HepG2 (cell line): ENCODE results near the gene PRAMEF4. TPM values are rescaled to one million over a fixed set of nuclear protein-coding genes. Genes with fewer than 3 reads are reported as not detected.
"Not testable (repeated sequence)": the region's sequence is repeated elsewhere in the genome, so short reads cannot be mapped to it uniquely, and the experiment has no call there.

Experiments
- ATAC-seq: fragments of 200-7000 bp; cut with Tn5 transposase; 3 replicates; pipeline ENCODE4 v1.9.1; 2020; ENCODE audit warnings: mild to moderate bottlenecking, moderate library complexity
- BruUV-seq: library from RNA; stranded (reverse); fragments of 400-500 nt; replicated peaks from 2 replicates; lab custom pipeline; 2021; lab: Mats Ljungman, UMichigan
- CTCF ChIA-PET: fragments of 300-600 bp; formaldehyde crosslinking; extraction: SDS; loops from one replicate; lab custom pipeline; 2021; ENCODE audit warnings: low total read pairs, inconsistent platforms, low intra/inter-chr PET ratio; lab: Yijun Ruan, JAX
- POLR2A ChIA-PET: fragments of 350-600 bp; sonication (Branson Sonifier 250); formaldehyde crosslinking; loops from one replicate; lab custom pipeline; 2020; ENCODE audit warnings: antibody characterized with exemption, inconsistent platforms; lab: Yijun Ruan, JAX
- DNase-seq: peaks from one replicate; pipeline ENCODE4 v3.0.0-alpha.2; 2015; ENCODE audit warnings: low spot score
- FAIRE-seq: peaks from 3 replicates; lab custom pipeline; 2011; peaks lifted over from hg19 to GRCh38; lab: Jason Lieb, UNC
- H2AFZ ChIP-seq: one replicate; pipeline ENCODE4 v1.6.1; 2011; ENCODE audit warnings: low read length, inconsistent platforms
- H3K27ac ChIP-seq: fragments of 300-600 bp; 3 replicates; pipeline ENCODE4 v1.8.0; 2011; ENCODE audit warnings: mixed run types, mild to moderate bottlenecking, mixed read lengths, low read length, inconsistent platforms; ENCODE audit not compliant: insufficient read depth; ENCODE audit errors: extremely low read length
- H3K27me3 ChIP-seq, 2 experiments: fragments of 200-600 bp in 1 of 2; 2 replicates in 1 of 2; 3 replicates in 1 of 2; pipeline versions ENCODE4 v1.6.0 to v1.8.0; 2011; ENCODE audit warnings: low read length in 2 of 2, mild to moderate bottlenecking in 2 of 2, moderate library complexity in 2 of 2, inconsistent platforms in 1 of 2; ENCODE audit not compliant: insufficient read depth in 2 of 2, control insufficient read depth in 1 of 2
- H3K36me3 ChIP-seq, 2 experiments: fragments of 200-600 bp in 1 of 2; replicated peaks in 1 of 2; 2 replicates in 1 of 2; 3 replicates in 1 of 2; pipeline versions ENCODE4 v1.5.1 to v1.8.0; 2011; ENCODE audit warnings: low read length in 2 of 2, inconsistent platforms in 1 of 2; ENCODE audit not compliant: insufficient read depth in 2 of 2, control insufficient read depth in 1 of 2
- H3K4me1 ChIP-seq: 2 replicates; pipeline ENCODE4 v1.5.1; 2012; ENCODE audit warnings: low read length, inconsistent platforms; ENCODE audit not compliant: insufficient read depth
- H3K4me2 ChIP-seq: 2 replicates; pipeline ENCODE4 v1.6.0; 2011; ENCODE audit warnings: low read depth, low read length, inconsistent platforms
- H3K4me3 ChIP-seq, 3 experiments: fragments of 200-600 bp in 1 of 3; sonication (generic), shearing (Covaris generic) in 1 of 3; replicated peaks in 1 of 3; 2 replicates each; pipeline ENCODE4 v1.5.1; 2011 to 2016; ENCODE audit warnings: low read length in 3 of 3, inconsistent platforms in 2 of 3, low read depth in 2 of 3, mild to moderate bottlenecking in 2 of 3, control low read depth in 1 of 3, mixed read lengths in 1 of 3; ENCODE audit not compliant: insufficient read depth in 1 of 3
- H3K79me2 ChIP-seq: one replicate; pipeline ENCODE4 v1.6.1; 2011; ENCODE audit warnings: low read length, inconsistent platforms; ENCODE audit not compliant: insufficient read depth
- H3K9ac ChIP-seq: 2 replicates; pipeline ENCODE4 v1.6.0; 2011; ENCODE audit warnings: mild to moderate bottlenecking, low read depth, low read length, inconsistent platforms; ENCODE audit not compliant: insufficient read depth
- H3K9me3 ChIP-seq: 2 replicates; pipeline ENCODE4 v1.5.1; 2012; ENCODE audit warnings: mild to moderate bottlenecking, low read length
- H4K20me1 ChIP-seq: 2 replicates; pipeline ENCODE4 v1.6.0; 2011; ENCODE audit warnings: inconsistent platforms, mild to moderate bottlenecking, low read length, moderate library complexity; ENCODE audit not compliant: insufficient read depth
- ARID2 ChIP-seq: sonication (generic); formaldehyde crosslinking; IDR thresholded peaks from 2 replicates; pipeline ENCODE4 v1.8.1; 2022; ENCODE audit warnings: mild to moderate bottlenecking, missing genetic modification reagents, borderline replicate concordance
- HNRNPK ChIP-seq: fragments of 200-400 bp; formaldehyde crosslinking; IDR thresholded peaks from 2 replicates; pipeline ENCODE4 v1.6.1; 2018; ENCODE audit warnings: low read length, low read depth, moderate library complexity, mild to moderate bottlenecking; ENCODE audit not compliant: poor library complexity, severe bottlenecking
- NCOA2 ChIP-seq: sonication (generic); formaldehyde crosslinking; IDR thresholded peaks from 2 replicates; pipeline ENCODE4 v1.8.0; 2022; ENCODE audit warnings: inconsistent platforms
- NPAS2 ChIP-seq: sonication (generic); formaldehyde crosslinking; IDR thresholded peaks from 2 replicates; pipeline ENCODE4 v1.8.0; 2022; ENCODE audit warnings: mild to moderate bottlenecking, missing genetic modification reagents, borderline replicate concordance
- SMYD3 ChIP-seq: sonication (generic); formaldehyde crosslinking; IDR thresholded peaks from 2 replicates; pipeline ENCODE4 v1.8.1; 2023; ENCODE audit warnings: mild to moderate bottlenecking, missing genetic modification reagents
- WGBS: methylation state at CpG from one replicate; pipeline ENCODE4 v1.1.6; 2017; ENCODE audit warnings: low lambda C conversion rate; 5-methylcytosine and 5-hydroxymethylcytosine counted together
- in situ Hi-C: cut with HindIII; loops from 2 replicates; pipeline ENCODE4 v1.10.0; 2017; ENCODE audit warnings: low pct_unique_long_range_greater_than_20kb; ENCODE audit not compliant: extremely low pct_ligation_motif_present
- intact Hi-C: fragments of 100-400 bp; cut with micrococcal nuclease; formaldehyde crosslinking; loops from one replicate; pipeline ENCODE4 v1.10.0; 2022; ENCODE audit not compliant: unreplicated experiment
- polyA plus RNA-seq, 8 experiments: library from polyadenylated mRNA; depleted of rRNA in 3 of 8; stranded (reverse) in 7 of 8; unstranded in 1 of 8; fragments of >200 nt; fragmentation: Illumina TruSeq in 4 of 8; extraction: Trizol in 4 of 8; gene quantifications; 2 replicates each; pipeline versions ENCODE4 v1.2.1 to v1.2.3, GENCODE V29; 2011 to 2016; ENCODE audit warnings: low read depth in 4 of 8, missing spikeins in 1 of 8, mixed read lengths in 1 of 8; ENCODE audit not compliant: insufficient read depth in 1 of 8
- total RNA-seq, 5 experiments: library from RNA; depleted of rRNA; stranded (reverse); fragments of >200 nt; fragmentation: Illumina TruSeq; extraction: Trizol; gene quantifications; 2 replicates each; pipeline ENCODE4 v1.2.3, GENCODE V29; 2016; ENCODE audit warnings: low read depth in 1 of 5

The PRAMEF4 gene
- total and polyA plus RNA-seq, 2 of the 13 experiments (the other 11 are each of a cell fraction or from before 2014, with no cell fraction given), result not detected

GRCh38 chr1:12851779-12852178 is 34.2 kb downstream of the PRAMEF4 start:
- Histone ChIP-seq H3K79me2 (no peaks in the 10 kb centered on the region), H4K20me1 (no peaks in the 10 kb centered on the region), H3K4me3 (no peak overlapping the region), H3K36me3 (no peaks in the 10 kb centered on the region), H3K4me2 (no peak overlapping the region), H3K4me1 (no peaks in the 10 kb centered on the region), H3K27ac (no peak overlapping the region), H2AFZ (no peak overlapping the region), H3K27me3 (no peaks in the 10 kb centered on the region), H3K9me3 (no peaks in the 10 kb centered on the region), H3K9ac (no peak overlapping the region)
- intact Hi-C loops, result no loop called here
- ChIA-PET POLR2A (no interaction called here), CTCF (no interaction called here)
- TF ChIP-seq ARID2 (CRISPR knock-in tag) (no peak), HNRNPK (no peak), SMYD3 (CRISPR knock-in tag) (no peak), NCOA2 (no peak), NPAS2 (CRISPR knock-in tag) (no peak)
- 3% methylated on average over 4 of the region's 4 CpGs for WGBS
- no peak for FAIRE-seq
- BruUV-seq, result no TSS peak
- no peak for DNase-seq
- ATAC-seq, result no peak
- in situ Hi-C loops, result no loop called here

GRCh38 chr1:12848620-12849019 is 37.4 kb downstream of the PRAMEF4 start, which contains the start of gene HNRNPCL1:
HNRNPCL1 (minus strand) TSS chr1:12848720; CDS start chr1:12848289, 431 bp downstream.
- H3K36me3 ChIP-seq, POLR2A ChIA-PET, H3K4me3 ChIP-seq, FAIRE-seq, H3K4me2 ChIP-seq, H3K79me2 ChIP-seq, CTCF ChIA-PET, H4K20me1 ChIP-seq, H3K4me1 ChIP-seq, H3K9ac ChIP-seq, DNase-seq, in situ Hi-C loops, H3K27ac ChIP-seq, H2AFZ ChIP-seq, H3K27me3 ChIP-seq, H3K9me3 ChIP-seq, intact Hi-C loops, BruUV-seq, ATAC-seq: not testable (repeated sequence)
- WGBS, result 19% methylated on average over 6 of the region's 7 CpGs

- H3K27ac ChIP-seq, H2AFZ ChIP-seq, H3K4me2 ChIP-seq, DNase-seq, ATAC-seq, intact Hi-C loops, FAIRE-seq, in situ Hi-C loops, H3K9ac ChIP-seq, H3K4me3 ChIP-seq, H3K9me3 ChIP-seq, CTCF ChIA-PET, H3K4me1 ChIP-seq, H3K36me3 ChIP-seq, H4K20me1 ChIP-seq, BruUV-seq, H3K27me3 ChIP-seq, POLR2A ChIA-PET, H3K79me2 ChIP-seq: not testable (repeated sequence)
- WGBS, result 0% methylated on average over 2 of the region's 2 CpGs
These were observed 52.8 kb downstream of the PRAMEF4 start for GRCh38 chr1:12833251-12833650.

- H3K4me2 ChIP-seq, H3K36me3 ChIP-seq, H3K79me2 ChIP-seq, ATAC-seq, H3K9ac ChIP-seq, POLR2A ChIA-PET, intact Hi-C loops, H3K4me1 ChIP-seq, H4K20me1 ChIP-seq, DNase-seq, H3K27me3 ChIP-seq, H3K9me3 ChIP-seq, H3K27ac ChIP-seq, H3K4me3 ChIP-seq, FAIRE-seq, in situ Hi-C loops, CTCF ChIA-PET, BruUV-seq, H2AFZ ChIP-seq: not testable (repeated sequence)
- 0% methylated on average over 3 of the region's 3 CpGs for WGBS
These were observed 54.7 kb downstream of the PRAMEF4 start, which contains the start of gene PRAMEF11 for GRCh38 chr1:12831310-12831709. PRAMEF11 (minus strand) TSS chr1:12831410; CDS start chr1:12828789, 2,621 bp downstream.
